ENCODE results near the gene DHRS2. TPM values are rescaled to one million over a fixed set of nuclear protein-coding genes. Genes with fewer than 3 reads are reported as not detected.

DHRS2 gene
- total and polyA plus RNA-seq, 5 donors from 2014 or later, result 0.25 TPM; not detected in 4

DNA sequence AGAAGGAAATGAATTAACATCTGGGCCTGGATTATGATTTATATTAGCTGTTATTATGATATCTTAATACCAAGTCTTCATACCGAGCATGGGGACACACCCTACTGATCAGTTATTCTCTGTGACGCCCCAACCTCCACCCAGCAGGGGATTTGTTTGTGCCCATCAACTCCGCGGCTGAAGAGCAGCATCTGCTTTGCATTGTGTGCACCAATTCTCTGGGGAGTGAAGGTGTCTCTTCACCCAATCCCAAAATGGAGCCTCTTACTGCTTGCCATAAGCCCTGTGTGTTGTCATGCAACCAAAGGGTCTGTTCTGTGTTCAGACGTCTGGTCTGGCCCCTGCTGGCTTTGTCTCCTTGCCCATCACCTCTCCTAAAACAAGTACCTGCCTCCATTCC is 25.4 kb downstream of the DHRS2 start:
- Mint-ChIP-seq H3K4me1 (peaks cover 0 to 5% (median 1%) of the 10 kb centered on the region in 4 donors), H3K36me3 (no peaks in the 10 kb centered on the region), H3K4me3 (no peak overlapping the region), H3K27ac (no peak overlapping the region), H3K9me3 (peaks cover 0 to 1% (median 0%) of the 10 kb centered on the region in 7 donors), H3K27me3 (peaks cover 19% of the 10 kb centered on the region)
- Histone ChIP-seq H3K27me3 (ENCODE audit: control insufficient read depth, insufficient read depth, low read length) (peaks cover 2% of the 10 kb centered on the region), H3K4me3 (ENCODE audit: low read depth, low read length) (no peak overlapping the region), H3K36me3 (ENCODE audit: control insufficient read depth, insufficient read depth, low read length) (no peaks in the 10 kb centered on the region), H3K4me1 (ENCODE audit: control insufficient read depth, insufficient read depth, low read length, poor library complexity, severe bottlenecking) (no peaks in the 10 kb centered on the region), H3K27ac (ENCODE audit: insufficient read depth, low read length, poor library complexity, severe bottlenecking) (no peak overlapping the region), H3K9me3 (ENCODE audit: control insufficient read depth in 2 of 2, low read length in 2 of 2) (no peaks in the 10 kb centered on the region)
- ATAC-seq (ENCODE audit: low read depth in 2 of 2), result no peak
- DNase-seq, result no peak

GRCh38 chr14:23663127-23663526 is 27.0 kb downstream of the DHRS2 start:
- DNase-seq (no peak), ATAC-seq (ENCODE audit: low read depth in 2 of 2) (no peak)
- H3K4me1 ChIP-seq (ENCODE audit: control insufficient read depth, insufficient read depth, low read length, poor library complexity, severe bottlenecking), result no peaks in the 10 kb centered on the region
- H3K36me3 ChIP-seq (ENCODE audit: control insufficient read depth, insufficient read depth, low read length), result no peaks in the 10 kb centered on the region
- H3K4me3 ChIP-seq (ENCODE audit: low read depth, low read length), result no peak overlapping the region
- no peak overlapping the region for H3K4me3 Mint-ChIP-seq
- no peaks in the 10 kb centered on the region for H3K9me3 ChIP-seq (ENCODE audit: control insufficient read depth in 2 of 2, low read length in 2 of 2)
- H3K27me3 Mint-ChIP-seq, result peaks cover 19% of the 10 kb centered on the region
- H3K4me1 Mint-ChIP-seq, result peaks cover 0 to 5% (median 1%) of the 10 kb centered on the region in 4 donors
- H3K27ac ChIP-seq (ENCODE audit: insufficient read depth, low read length, poor library complexity, severe bottlenecking), result no peak overlapping the region
- H3K27me3 ChIP-seq (ENCODE audit: control insufficient read depth, insufficient read depth, low read length), result peaks cover 2% of the 10 kb centered on the region
- H3K36me3 Mint-ChIP-seq, result no peaks in the 10 kb centered on the region
- H3K9me3 Mint-ChIP-seq, result peaks cover 0 to 1% (median 0%) of the 10 kb centered on the region in 7 donors
- no peak overlapping the region for H3K27ac Mint-ChIP-seq

DNA sequence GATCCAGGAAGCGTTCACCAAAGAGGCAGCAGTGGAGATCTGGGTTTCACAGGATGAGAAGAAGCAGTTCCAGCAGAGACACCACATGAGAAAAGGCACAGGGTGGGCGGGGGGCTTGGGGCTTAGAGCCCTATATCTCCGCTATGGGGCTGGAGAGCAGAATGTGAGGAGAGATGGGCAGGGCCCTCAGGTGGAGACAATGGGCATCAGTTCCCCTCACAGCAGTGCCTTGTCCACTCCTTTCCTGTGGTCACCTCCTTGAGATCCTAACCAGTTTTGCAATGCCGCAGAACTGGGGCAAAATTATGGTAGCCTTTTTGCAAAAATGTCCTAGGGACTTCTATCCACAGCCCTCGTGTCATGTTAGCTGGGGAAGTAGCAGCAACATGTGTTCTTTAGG is 27.5 kb downstream of the DHRS2 start:
- Histone ChIP-seq H3K4me3 (ENCODE audit: low read depth, low read length) (no peak overlapping the region), H3K9me3 (ENCODE audit: control insufficient read depth in 2 of 2, low read length in 2 of 2) (no peaks in the 10 kb centered on the region), H3K36me3 (ENCODE audit: control insufficient read depth, insufficient read depth, low read length) (no peaks in the 10 kb centered on the region), H3K4me1 (ENCODE audit: control insufficient read depth, insufficient read depth, low read length, poor library complexity, severe bottlenecking) (no peaks in the 10 kb centered on the region), H3K27ac (ENCODE audit: insufficient read depth, low read length, poor library complexity, severe bottlenecking) (no peak overlapping the region), H3K27me3 (ENCODE audit: control insufficient read depth, insufficient read depth, low read length) (peaks cover 2% of the 10 kb centered on the region)
- Mint-ChIP-seq H3K27me3 (peaks cover 19% of the 10 kb centered on the region), H3K36me3 (no peaks in the 10 kb centered on the region), H3K27ac (no peak overlapping the region), H3K4me3 (no peak overlapping the region), H3K9me3 (no peaks in the 10 kb centered on the region), H3K4me1 (peaks cover 0 to 5% (median 1%) of the 10 kb centered on the region in 4 donors)
- ATAC-seq (ENCODE audit: low read depth in 2 of 2) (no peak), DNase-seq (no peak)

DNA sequence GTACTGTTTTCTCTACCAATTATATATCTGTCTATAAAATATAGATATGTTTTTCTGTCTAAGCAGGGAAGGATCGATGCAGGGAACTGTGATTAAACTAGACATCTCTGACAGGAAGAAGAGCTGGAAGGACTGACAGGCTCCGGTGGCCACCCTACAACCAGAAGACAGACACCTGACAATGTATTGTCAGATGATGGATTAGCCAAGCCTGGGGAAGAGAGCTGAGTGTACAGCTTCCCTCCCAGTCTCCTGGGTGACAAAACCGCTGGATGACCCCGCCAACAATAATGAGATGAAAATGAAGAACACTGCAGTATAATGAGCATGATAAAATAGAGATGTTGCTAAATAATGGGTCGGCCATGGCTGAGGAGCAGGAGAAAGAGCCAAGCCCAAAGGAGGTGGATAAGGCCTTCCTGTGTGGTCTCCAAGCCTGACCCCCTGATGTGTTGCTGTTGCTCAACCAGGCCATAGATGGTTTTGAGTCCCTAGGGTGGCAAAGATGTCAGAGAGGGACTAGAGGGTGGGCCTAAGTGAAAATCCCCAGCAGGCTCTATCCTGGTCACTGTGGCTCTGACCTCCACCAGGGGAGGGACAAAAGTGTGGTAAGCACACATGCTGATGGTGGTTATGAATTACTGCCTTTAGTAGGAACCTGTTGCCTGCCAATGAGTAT is 28.2 kb downstream of the DHRS2 start:
- ATAC-seq (ENCODE audit: low read depth in 2 of 2) (no peak), DNase-seq (no peak)
- no peaks in the 10 kb centered on the region for H3K4me1 ChIP-seq (ENCODE audit: control insufficient read depth, insufficient read depth, low read length, poor library complexity, severe bottlenecking)
- H3K9me3 ChIP-seq (ENCODE audit: control insufficient read depth in 2 of 2, low read length in 2 of 2), result no peaks in the 10 kb centered on the region
- Mint-ChIP-seq H3K36me3 (no peaks in the 10 kb centered on the region), H3K27me3 (peaks cover 14% of the 10 kb centered on the region), H3K9me3 (no peaks in the 10 kb centered on the region), H3K4me3 (no peak overlapping the region), H3K4me1 (peaks cover 0 to 5% (median 1%) of the 10 kb centered on the region in 4 donors), H3K27ac (no peak overlapping the region)
- no peaks in the 10 kb centered on the region for H3K27me3 ChIP-seq (ENCODE audit: control insufficient read depth, insufficient read depth, low read length)
- H3K4me3 ChIP-seq (ENCODE audit: low read depth, low read length), result no peak overlapping the region
- no peaks in the 10 kb centered on the region for H3K36me3 ChIP-seq (ENCODE audit: control insufficient read depth, insufficient read depth, low read length)
- no peak overlapping the region for H3K27ac ChIP-seq (ENCODE audit: insufficient read depth, low read length, poor library complexity, severe bottlenecking)

GRCh38 chr14:23665302-23666016 is 29.3 kb downstream of the DHRS2 start:
- no peaks in the 10 kb centered on the region for H3K9me3 Mint-ChIP-seq
- no peak overlapping the region for H3K27ac ChIP-seq (ENCODE audit: insufficient read depth, low read length, poor library complexity, severe bottlenecking)
- no peaks in the 10 kb centered on the region for H3K4me1 Mint-ChIP-seq
- DNase-seq (no peak), ATAC-seq (ENCODE audit: low read depth in 2 of 2) (no peak)
- no peaks in the 10 kb centered on the region for H3K36me3 ChIP-seq (ENCODE audit: control insufficient read depth, insufficient read depth, low read length)
- no peak overlapping the region for H3K4me3 ChIP-seq (ENCODE audit: low read depth, low read length)
- no peak overlapping the region for H3K27ac Mint-ChIP-seq
- H3K27me3 Mint-ChIP-seq, result peaks cover 4% of the 10 kb centered on the region
- H3K4me3 Mint-ChIP-seq, result no peak overlapping the region
- no peaks in the 10 kb centered on the region for H3K36me3 Mint-ChIP-seq
- no peaks in the 10 kb centered on the region for H3K4me1 ChIP-seq (ENCODE audit: control insufficient read depth, insufficient read depth, low read length, poor library complexity, severe bottlenecking)
- H3K9me3 ChIP-seq (ENCODE audit: control insufficient read depth in 2 of 2, low read length in 2 of 2), result no peaks in the 10 kb centered on the region
- no peaks in the 10 kb centered on the region for H3K27me3 ChIP-seq (ENCODE audit: control insufficient read depth, insufficient read depth, low read length)

DNA sequence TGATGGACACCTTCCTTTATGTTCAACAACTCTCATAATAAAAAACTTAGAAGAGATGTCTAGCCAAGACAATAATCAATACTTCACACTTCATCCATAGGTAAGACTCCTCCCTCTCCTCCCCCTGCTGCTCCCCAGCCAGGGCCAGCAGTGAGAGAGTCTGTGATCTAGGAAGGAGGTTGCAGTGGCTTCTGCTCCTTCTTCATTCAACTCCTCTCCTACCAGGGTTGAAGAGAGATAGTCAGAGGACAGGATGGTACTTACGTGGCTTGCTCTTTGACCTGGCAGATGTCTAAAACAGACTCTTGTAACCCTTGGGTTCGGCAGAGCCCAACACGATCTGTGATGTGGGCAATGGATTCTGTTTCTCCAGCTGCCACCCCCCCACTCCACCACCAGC is 31.0 kb downstream of the DHRS2 start:
- ATAC-seq (ENCODE audit: low read depth in 2 of 2), result no peak
- Histone ChIP-seq H3K36me3 (ENCODE audit: control insufficient read depth, insufficient read depth, low read length) (no peaks in the 10 kb centered on the region), H3K9me3 (ENCODE audit: control insufficient read depth in 2 of 2, low read length in 2 of 2) (no peaks in the 10 kb centered on the region), H3K4me3 (ENCODE audit: low read depth, low read length) (no peak overlapping the region), H3K27me3 (ENCODE audit: control insufficient read depth, insufficient read depth, low read length) (no peaks in the 10 kb centered on the region), H3K4me1 (ENCODE audit: control insufficient read depth, insufficient read depth, low read length, poor library complexity, severe bottlenecking) (no peaks in the 10 kb centered on the region), H3K27ac (ENCODE audit: insufficient read depth, low read length, poor library complexity, severe bottlenecking) (no peak overlapping the region)
- H3K27me3 Mint-ChIP-seq, result peaks cover 4% of the 10 kb centered on the region
- no peak overlapping the region for H3K27ac Mint-ChIP-seq
- H3K36me3 Mint-ChIP-seq, result no peaks in the 10 kb centered on the region
- no peaks in the 10 kb centered on the region for H3K4me1 Mint-ChIP-seq
- H3K9me3 Mint-ChIP-seq, result no peaks in the 10 kb centered on the region
- DNase-seq, result no peak
- no peak overlapping the region for H3K4me3 Mint-ChIP-seq

- Histone ChIP-seq H3K27me3 (ENCODE audit: control insufficient read depth, insufficient read depth, low read length) (no peaks in the 10 kb centered on the region), H3K27ac (ENCODE audit: insufficient read depth, low read length, poor library complexity, severe bottlenecking) (no peak overlapping the region), H3K36me3 (ENCODE audit: control insufficient read depth, insufficient read depth, low read length) (no peaks in the 10 kb centered on the region), H3K4me1 (ENCODE audit: control insufficient read depth, insufficient read depth, low read length, poor library complexity, severe bottlenecking) (no peaks in the 10 kb centered on the region), H3K4me3 (ENCODE audit: low read depth, low read length) (no peak overlapping the region), H3K9me3 (ENCODE audit: control insufficient read depth in 2 of 2, low read length in 2 of 2) (no peaks in the 10 kb centered on the region)
- Mint-ChIP-seq H3K4me1 (no peaks in the 10 kb centered on the region), H3K36me3 (no peaks in the 10 kb centered on the region), H3K27ac (no peak overlapping the region), H3K9me3 (peaks cover 0 to 2% (median 0%) of the 10 kb centered on the region in 7 donors), H3K27me3 (peaks cover 12% of the 10 kb centered on the region), H3K4me3 (no peak overlapping the region)
- DNase-seq, result no peak
- no peak for ATAC-seq (ENCODE audit: low read depth in 2 of 2)
Observed at GRCh38 chr14:23669441-23669840, 33.3 kb downstream of the DHRS2 start.

DNA sequence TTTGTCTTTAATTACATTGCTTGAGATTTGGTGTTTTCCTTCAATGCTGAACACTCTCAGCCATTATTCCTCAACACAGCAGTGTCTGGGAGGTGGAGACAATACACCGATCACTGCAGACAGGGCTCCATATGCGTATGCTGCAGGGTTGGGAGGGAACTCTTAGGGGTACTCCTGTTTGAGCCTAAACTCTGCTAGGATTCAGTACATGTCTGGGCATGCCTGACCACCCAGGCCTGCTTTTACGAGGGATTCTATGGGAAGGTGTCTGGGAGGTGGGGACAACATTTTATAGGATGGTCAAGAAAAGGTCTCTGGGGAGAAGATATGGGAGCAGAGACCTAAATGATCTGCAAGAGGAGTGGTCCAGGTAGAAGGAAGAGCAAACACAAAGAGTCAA is 34.3 kb downstream of the DHRS2 start:
- H3K27ac Mint-ChIP-seq, result no peak overlapping the region
- H3K27me3 Mint-ChIP-seq, result peaks cover 14% of the 10 kb centered on the region
- peaks cover 0 to 2% (median 0%) of the 10 kb centered on the region in 7 donors for H3K9me3 Mint-ChIP-seq
- no peak for ATAC-seq (ENCODE audit: low read depth in 2 of 2)
- no peak overlapping the region for H3K4me3 Mint-ChIP-seq
- no peaks in the 10 kb centered on the region for H3K4me1 Mint-ChIP-seq
- Histone ChIP-seq H3K9me3 (ENCODE audit: control insufficient read depth in 2 of 2, low read length in 2 of 2) (no peaks in the 10 kb centered on the region), H3K4me1 (ENCODE audit: control insufficient read depth, insufficient read depth, low read length, poor library complexity, severe bottlenecking) (no peaks in the 10 kb centered on the region), H3K27ac (ENCODE audit: insufficient read depth, low read length, poor library complexity, severe bottlenecking) (no peak overlapping the region), H3K4me3 (ENCODE audit: low read depth, low read length) (no peak overlapping the region), H3K36me3 (ENCODE audit: control insufficient read depth, insufficient read depth, low read length) (no peaks in the 10 kb centered on the region), H3K27me3 (ENCODE audit: control insufficient read depth, insufficient read depth, low read length) (no peaks in the 10 kb centered on the region)
- no peaks in the 10 kb centered on the region for H3K36me3 Mint-ChIP-seq
- DNase-seq, result no peak
